ENCODE data around the gene VAC14. TPM values are rescaled to one million over a fixed set of nuclear protein-coding genes. Genes with fewer than 3 reads are reported as not detected.

The VAC14 gene
- total RNA-seq, 4 donors from 2014 or later, result 20.5 to 44.2 (median 29.5) TPM

DNA sequence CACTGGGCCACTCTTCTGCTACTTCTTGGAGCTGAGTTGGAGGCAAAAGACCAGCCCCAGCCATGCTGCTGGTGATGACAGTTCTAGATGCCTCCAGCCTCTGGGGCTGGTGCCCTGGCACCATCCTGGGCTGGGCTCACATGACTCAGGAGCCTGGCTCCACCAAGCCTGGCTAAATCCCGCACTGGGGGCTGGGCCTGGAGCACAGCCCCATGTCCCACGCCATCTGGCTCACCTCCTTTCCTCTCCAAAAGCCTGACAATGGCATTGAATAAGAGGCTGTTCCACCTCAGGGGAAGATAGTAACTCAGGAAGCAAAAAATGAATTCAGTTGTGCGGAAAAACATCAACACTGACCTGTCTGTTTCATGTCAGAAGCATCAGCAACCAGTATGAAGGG, 70.0 kb downstream of the VAC14 start:
- TF ChIP-seq, protein P1, sequence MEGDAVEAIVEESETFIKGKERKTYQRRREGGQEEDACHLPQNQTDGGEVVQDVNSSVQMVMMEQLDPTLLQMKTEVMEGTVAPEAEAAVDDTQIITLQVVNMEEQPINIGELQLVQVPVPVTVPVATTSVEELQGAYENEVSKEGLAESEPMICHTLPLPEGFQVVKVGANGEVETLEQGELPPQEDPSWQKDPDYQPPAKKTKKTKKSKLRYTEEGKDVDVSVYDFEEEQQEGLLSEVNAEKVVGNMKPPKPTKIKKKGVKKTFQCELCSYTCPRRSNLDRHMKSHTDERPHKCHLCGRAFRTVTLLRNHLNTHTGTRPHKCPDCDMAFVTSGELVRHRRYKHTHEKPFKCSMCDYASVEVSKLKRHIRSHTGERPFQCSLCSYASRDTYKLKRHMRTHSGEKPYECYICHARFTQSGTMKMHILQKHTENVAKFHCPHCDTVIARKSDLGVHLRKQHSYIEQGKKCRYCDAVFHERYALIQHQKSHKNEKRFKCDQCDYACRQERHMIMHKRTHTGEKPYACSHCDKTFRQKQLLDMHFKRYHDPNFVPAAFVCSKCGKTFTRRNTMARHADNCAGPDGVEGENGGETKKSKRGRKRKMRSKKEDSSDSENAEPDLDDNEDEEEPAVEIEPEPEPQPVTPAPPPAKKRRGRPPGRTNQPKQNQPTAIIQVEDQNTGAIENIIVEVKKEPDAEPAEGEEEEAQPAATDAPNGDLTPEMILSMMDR (IDR thresholded peaks at IDR 0.05; ENCODE audit: low read depth), result no peak

DNA sequence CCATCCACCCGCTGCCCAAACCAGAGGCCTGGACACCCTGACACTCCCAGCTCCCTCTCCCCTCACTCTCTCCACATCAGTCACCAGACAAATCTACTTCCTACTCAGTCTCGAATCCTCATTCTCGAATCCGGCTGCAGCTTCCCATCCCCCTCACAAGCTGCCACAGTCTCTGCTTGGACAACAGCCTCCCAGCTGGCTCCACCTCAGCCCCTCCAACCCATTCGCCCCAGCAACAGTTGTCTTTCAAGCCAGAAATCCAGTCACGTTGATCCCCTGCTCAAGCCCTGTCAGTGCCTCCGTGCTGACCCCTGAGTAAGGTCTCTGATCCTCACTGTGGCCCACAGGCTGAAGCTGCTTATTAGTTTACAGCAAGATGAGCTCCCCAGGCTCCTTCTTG, 70.9 kb downstream of the VAC14 start:
- TF ChIP-seq, protein P1 (IDR thresholded peaks at IDR 0.05; ENCODE audit: low read depth), result no peak

DNA sequence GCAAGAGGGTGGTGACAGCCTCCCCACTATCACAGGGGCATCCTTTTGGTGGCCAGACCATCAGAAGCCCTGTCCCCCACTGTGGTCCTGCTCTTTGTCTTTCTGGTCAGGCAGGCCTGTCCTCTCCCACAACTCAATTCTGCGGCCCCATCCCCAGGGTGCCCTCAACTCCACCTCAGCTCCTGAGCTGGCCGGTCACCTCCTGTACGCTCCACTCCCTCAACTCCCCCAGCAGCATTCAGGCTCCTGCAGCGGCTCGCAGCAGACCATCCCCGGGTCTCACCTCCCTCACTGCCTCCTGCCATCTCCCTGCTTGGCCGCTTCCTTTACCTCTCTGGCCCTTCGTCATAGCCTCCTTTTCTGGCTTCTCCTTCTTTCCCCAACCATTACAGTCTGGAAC, 71.7 kb downstream of the VAC14 start:
- TF ChIP-seq, protein P1 (IDR thresholded peaks at IDR 0.05; ENCODE audit: low read depth), result no peak

- TF ChIP-seq, protein P1 (IDR thresholded peaks at IDR 0.05; ENCODE audit: low read depth), result no peak
These were observed 72.8 kb downstream of the VAC14 start for GRCh38 chr16:70728150-70728549.

- TF ChIP-seq, protein P1 (IDR thresholded peaks at IDR 0.05; ENCODE audit: low read depth), result no peak
These were observed 74.0 kb downstream of the VAC14 start for GRCh38 chr16:70726892-70727361.

DNA sequence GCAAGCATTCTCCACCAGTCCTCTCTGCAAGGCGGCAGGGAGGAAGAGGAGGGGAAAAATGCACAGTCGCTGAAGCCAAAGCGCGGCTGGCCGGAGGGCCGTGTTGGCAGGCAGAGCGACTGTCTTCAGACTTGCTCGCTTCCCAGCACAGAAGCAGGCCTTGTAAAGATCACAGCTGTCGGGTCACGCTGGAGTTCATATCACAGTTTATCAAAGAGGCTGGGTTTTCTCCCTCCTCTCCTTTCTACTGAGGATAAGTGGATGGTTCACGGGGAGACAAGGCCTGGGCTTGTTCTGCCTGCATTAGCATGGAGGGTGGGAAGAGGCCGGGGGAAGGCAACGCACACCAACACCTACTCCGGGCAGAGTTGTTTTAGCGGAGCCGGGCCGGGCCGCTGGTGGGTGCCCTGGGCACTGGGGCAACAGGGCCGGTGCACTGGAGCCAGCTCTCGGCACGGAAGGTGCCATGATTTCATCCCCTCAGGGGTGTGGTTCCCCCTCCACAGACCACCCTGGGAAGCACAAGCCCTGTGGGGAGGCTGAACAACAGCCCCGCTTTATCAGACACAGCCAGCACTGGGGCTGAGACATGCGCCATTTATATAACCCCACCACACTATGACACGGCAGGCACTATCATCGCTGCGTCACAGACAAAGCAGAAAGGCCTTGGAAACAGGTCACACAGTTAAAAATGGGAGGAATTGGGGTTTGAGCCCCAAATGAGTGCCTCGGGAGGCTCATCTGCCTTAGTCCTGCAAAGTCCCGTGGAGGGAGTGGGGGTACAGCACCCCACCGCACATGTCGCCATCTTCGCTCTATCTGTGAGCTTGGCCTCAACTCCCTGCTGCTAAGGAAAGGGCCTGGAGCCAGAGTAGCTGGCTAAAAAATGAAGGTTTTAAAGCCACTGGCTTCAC, 74.8 kb downstream of the VAC14 start:
- TF ChIP-seq, protein P1 (IDR thresholded peaks at IDR 0.05; ENCODE audit: low read depth), result no peak

- TF ChIP-seq, protein P1 (IDR thresholded peaks at IDR 0.05; ENCODE audit: low read depth), result no peak
These were observed 75.7 kb downstream of the VAC14 start for GRCh38 chr16:70725024-70725911.

Data from subcutaneous adipose tissue (tissue), 4 donors.